GM18951 (cell line): ENCODE data around the gene RRM2.

Experiments used
- POLR2A ChIP-seq: IDR thresholded peaks from 4 replicates; pipeline ENCODE4 v1.6.1; 2011; ENCODE audit warnings: mild to moderate bottlenecking; ENCODE audit not compliant: insufficient read length, insufficient read depth; ENCODE audit errors: extremely low read depth
- in situ Hi-C: fragments of 300-500 bp; cut with MboI; formaldehyde crosslinking; loops from one replicate; pipeline ENCODE4 v1.12.0; 2022; ENCODE audit warnings: low sequenced_read_pairs, mixed read lengths, inconsistent platforms; ENCODE audit not compliant: unreplicated experiment

The RRM2 gene

DNA sequence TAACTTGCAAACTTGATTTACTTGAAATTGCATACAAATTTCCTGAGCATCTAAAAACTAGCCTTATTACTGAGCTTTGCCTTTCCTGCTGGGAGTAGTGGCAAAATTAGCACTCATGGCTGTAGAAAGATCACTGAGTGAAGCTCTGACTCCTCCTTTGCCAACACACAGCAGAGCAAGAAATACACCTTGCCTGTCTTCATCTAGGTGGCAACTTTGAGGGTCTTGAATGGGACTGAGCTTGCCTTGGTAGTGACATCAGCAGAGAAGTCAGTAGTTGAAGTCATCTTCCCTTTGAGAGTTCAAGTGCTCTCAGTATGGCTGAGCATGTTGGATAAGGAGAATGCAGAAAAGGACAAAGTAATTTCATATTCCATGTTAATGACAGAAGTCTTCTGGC, 5.9 kb downstream of the RRM2 start:
- in situ Hi-C loops: loop anchor here (25.0 kb wide), 1 partner anchor 534 kb away; no protein-coding TSS in a partner anchor
- no peak for TF ChIP-seq POLR2A

DNA sequence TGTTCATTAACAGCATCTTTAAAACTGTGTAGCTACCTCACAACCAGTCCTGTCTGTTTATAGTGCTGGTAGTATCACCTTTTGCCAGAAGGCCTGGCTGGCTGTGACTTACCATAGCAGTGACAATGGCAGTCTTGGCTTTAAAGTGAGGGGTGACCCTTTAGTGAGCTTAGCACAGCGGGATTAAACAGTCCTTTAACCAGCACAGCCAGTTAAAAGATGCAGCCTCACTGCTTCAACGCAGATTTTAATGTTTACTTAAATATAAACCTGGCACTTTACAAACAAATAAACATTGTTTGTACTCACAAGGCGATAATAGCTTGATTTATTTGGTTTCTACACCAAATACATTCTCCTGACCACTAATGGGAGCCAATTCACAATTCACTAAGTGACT, 7.0 kb downstream of the RRM2 start:
- TF ChIP-seq POLR2A: no peak
- in situ Hi-C loops: loop anchor here (25.0 kb wide), 1 partner anchor 533 kb away; no protein-coding TSS in a partner anchor

GRCh38 chr2:10132043-10132575, 9.6 kb downstream of the RRM2 start:
- in situ Hi-C loops: loop anchor here (25.0 kb wide), 1 partner anchor 530 kb away; no protein-coding TSS in a partner anchor
- no peak for TF ChIP-seq POLR2A

DNA sequence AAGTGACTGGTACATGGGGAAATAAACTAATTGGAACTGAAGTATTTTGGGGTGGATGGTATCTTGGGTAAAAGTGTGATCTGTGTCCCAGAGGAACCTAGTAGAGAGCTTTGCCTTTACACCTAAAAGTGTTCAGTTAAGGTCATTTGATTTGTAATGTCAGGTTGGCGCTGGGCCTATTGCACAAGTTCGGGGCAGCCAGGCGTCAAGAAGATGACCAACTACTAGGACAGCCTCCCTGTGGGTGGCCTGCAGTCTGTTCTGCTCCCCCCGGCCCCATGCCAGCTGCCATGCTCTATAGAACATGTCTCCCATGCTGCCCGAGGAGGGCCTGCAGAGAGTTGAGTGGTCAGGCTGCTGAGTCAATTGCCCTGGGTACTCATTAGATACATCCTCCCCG, 10.1 kb downstream of the RRM2 start:
- TF ChIP-seq POLR2A: peak; percentile 47
- in situ Hi-C loops: loop anchor here (25.0 kb wide), 1 partner anchor 530 kb away; no protein-coding TSS in a partner anchor

DNA sequence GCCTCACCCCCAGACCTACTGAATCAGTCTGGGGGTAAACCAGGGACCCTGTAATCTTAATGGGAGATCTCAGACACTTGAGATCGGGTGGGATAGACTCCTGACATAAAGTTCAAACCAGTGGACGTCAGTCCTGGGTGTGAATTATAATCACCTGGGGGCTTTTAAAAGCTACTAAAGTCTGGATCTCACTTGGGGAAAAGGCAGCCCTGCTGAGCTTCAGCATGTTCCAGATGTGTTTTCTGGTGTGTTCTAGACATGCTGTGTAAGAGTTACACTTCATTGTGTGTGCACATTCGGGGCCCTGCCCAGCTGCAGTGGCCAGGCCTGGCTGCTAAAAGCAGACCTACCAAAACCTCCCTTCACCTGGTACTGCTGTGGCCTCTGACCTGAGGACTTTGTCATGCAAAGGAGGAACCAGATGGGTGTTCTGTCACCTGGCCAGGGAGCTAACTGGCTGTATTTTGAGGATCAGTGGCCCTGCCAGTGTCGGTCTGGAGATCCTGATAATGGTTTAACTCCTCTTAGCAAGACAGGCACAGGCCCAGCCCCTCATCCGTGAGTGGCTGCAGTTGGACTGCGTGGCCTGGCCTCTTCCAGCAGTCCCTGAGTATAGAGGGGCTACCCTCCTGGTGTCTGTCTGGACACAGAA, 10.6 kb downstream of the RRM2 start:
- peak; percentile 23 for TF ChIP-seq POLR2A
- in situ Hi-C loops: loop anchor here (25.0 kb wide), 1 partner anchor 529 kb away; no protein-coding TSS in a partner anchor

GRCh38 chr2:10135296-10136089, 13.0 kb downstream of the RRM2 start:
- in situ Hi-C loops: loop anchor here (5.0 to 25.0 kb wide), 2 partner anchors 282 to 527 kb away; no protein-coding TSS in a partner anchor
- TF ChIP-seq POLR2A: peak; percentile 35

DNA sequence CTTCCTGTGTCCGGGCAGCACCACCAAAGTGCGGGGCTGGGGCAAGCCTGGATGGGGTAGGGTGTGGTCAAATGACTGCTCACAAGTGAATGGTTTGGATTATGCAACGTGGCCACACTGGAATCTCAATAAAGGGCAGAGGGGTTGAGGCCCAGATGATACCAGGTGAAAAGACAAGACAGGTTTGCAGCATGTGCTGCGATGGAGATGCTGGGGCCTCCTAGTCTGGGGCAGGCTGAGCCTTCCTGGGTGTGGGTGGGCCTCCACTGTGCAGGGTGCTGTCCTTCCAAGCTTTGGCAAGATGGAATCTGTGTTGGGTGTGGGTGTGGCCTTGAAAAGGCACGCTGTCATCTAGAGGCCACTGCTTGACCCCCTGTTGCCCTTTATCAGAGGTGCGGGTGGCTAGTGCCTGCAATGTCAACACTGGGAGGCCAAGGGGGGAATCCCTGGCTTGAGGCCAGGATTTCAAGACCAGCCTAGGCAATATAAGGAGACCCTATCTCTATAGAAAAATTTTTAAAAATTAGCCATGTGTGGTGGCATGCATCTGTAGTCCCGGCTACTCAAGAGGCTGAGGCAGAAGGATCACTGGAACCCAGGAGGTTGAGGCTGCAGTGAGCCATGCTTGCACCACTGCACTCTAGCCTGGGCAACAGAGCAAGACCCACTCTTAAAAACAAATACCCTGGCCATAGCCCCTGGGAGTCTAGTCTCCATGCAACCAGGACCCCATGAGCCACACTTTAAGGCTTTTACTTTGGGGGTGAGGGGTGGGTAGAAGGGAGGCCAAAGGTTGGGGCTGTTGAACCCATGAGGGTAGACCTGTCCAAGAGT, 13.8 kb downstream of the RRM2 start:
- TF ChIP-seq POLR2A: peak; percentile 8
- in situ Hi-C loops: loop anchor here (5.0 to 25.0 kb wide), 2 partner anchors 281 to 526 kb away; no protein-coding TSS in a partner anchor

- TF ChIP-seq POLR2A: no peak
Measured at GRCh38 chr2:10137053-10137843, 14.7 kb downstream of the RRM2 start.

DNA sequence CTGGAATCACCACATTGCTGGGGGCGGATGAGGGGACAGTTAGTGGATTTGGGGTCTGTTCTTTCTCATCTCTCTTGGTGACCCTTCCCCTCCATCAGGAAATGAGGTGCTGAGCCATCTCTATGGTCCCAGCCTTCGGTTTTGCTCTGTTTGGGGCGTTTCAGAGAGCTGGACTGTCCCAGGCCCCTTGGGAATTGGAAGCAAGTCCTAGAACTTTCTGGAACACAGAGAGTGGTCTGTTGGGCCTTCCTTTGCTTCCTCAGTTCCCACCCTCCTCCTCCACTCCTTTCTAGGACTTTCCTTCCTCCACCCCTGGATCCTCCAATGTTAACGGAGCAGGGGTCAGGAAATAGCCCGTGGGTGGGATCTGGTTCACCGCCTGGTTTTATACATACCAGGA, 17.0 kb downstream of the RRM2 start:
- in situ Hi-C loops: loop anchor here (5.0 to 25.0 kb wide), 2 partner anchors 278 to 523 kb away; no protein-coding TSS in a partner anchor

More at GRCh38 chr2:10137053-10137843, 14.7 kb downstream of the RRM2 start:
- in situ Hi-C loops: loop anchor here (5.0 to 25.0 kb wide), 2 partner anchors 280 to 525 kb away; no protein-coding TSS in a partner anchor

DNA sequence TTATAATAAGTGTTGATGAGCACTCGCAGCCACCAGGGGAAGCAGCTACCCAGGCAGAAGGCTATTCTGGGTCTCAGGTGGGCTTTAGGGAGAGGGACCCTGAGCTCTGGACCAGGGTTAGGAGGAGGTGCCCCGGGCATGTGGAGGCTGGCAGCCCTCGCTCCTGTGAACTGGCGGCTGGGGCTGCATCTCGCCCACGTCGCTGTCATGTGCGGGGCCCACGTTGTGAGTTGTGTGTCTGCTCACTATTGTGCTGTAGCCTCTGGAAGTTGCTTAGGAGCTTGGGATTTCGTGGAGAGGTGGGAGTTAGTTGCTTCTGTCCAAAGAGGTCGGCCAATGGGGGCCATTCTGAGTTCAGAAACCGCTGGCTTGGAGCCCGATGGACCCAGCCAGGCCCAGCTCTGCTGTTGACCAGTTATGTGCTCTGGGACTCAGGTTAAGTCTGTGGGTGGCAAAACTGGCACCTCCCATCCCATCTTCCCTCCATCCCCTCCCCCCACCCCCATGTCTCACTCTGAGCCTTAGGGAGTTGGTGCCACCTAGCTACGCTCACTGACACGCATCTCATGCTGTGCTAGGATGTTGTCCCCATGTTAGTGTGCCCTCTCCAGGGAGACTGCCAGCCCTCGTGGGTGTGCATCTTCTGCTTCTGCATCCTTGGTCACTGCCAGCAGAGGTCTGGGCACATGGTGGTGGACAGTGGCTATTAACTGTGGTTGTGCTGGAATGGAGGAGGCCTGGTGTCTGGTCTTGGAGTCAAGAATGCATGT, 18.5 kb downstream of the RRM2 start:
- in situ Hi-C loops: loop anchor here (25.0 kb wide), 1 partner anchor 521 kb away; no protein-coding TSS in a partner anchor
- no peak for TF ChIP-seq POLR2A

More for the DNA sequence above, 17.0 kb downstream of the RRM2 start:
- no peak for TF ChIP-seq POLR2A
